Lung microvascular endothelial cell (primary cell): ENCODE results near the gene RHCE. TPM values are rescaled to one million over a fixed set of nuclear protein-coding genes. Genes with fewer than 3 reads are reported as not detected.

Experiments used
- total RNA-seq: library from RNA; depleted of rRNA; stranded (reverse); fragments of >200 nt; gene quantifications from 2 replicates; pipeline ENCODE4 v1.2.1, GENCODE V29; 2014

RHCE gene
- total RNA-seq, 1 donor from 2014 or later = 0.60 TPM

Other genes starting within 250 kb of the RHCE start
- 27.9 and 31.2 TPM in 2 replicates for gene SYF2, start 188.3 kb downstream of the RHCE start, total RNA-seq
- gene RSRP1, start 173.4 kb downstream of the RHCE start, total RNA-seq = 71.7 and 154 TPM in 2 replicates
- gene RHD, start 148.3 kb downstream of the RHCE start, total RNA-seq = 0.20 and 0.44 TPM in 2 replicates
- 238 and 366 TPM in 2 replicates for gene TMEM50A, start 82.5 kb downstream of the RHCE start, total RNA-seq
- 15.9 and 21.8 TPM in 2 replicates for gene MACO1, start 10.1 kb upstream of the RHCE start, total RNA-seq
- gene LDLRAP1, start 122.8 kb upstream of the RHCE start, total RNA-seq = 12.9 and 13.1 TPM in 2 replicates
- 0.22 and 0.79 TPM in 2 replicates for gene MAN1C1, start 196.0 kb upstream of the RHCE start, total RNA-seq